ENCODE results near the gene TSPAN12. TPM values are rescaled to one million over a fixed set of nuclear protein-coding genes. Genes with fewer than 3 reads are reported as not detected.

The TSPAN12 gene
- total and polyA plus RNA-seq, 12 donors: 9.4 to 166 (median 80.6) TPM

DNA sequence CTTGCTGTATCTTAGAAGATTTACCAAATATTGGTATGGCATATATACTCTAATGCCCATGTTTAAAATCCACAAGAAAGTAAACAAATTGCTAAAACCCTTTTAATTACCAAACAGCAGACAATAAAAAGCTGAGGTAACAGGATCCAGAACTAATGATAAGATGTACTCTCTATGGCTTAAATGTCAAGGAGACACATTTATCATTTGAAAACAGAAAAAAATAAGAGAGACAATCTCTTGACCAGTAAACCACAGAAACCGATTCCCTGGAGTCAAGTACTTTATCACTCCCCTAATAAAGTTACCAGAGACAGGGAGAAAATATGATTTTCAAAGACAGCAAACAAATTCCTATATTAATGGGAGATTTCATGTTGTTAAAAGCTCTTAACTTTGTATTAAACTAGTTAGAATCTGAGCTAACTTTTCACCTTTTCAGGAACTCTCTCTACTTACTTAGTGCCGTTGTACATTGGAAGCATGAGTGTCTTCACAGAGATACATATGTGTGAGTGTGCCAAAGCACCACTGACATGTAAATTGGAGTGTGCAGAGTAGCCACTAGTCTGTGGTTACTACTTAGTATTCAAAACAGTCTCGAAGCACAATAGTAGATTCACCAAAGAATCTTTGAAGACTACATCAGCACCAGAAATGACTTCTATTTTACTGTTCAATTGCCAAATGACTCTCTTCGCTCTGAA, 44.2 kb downstream of the TSPAN12 start:
- Histone ChIP-seq H3K9me3 (replicated peaks in 1 of 3) (no peaks in the 10 kb centered on the region), H3K27me3 (no peaks in the 10 kb centered on the region), H3K4me3 (no peak overlapping the region), H3K4me1 (replicated peaks in 1 of 2) (peaks cover 18 to 23% of the 10 kb centered on the region in 2 donors), H3K27ac (peak overlapping the region in 2 of 5 donors; percentile 1 to 49), H3K36me3 (replicated peaks in 1 of 2) (no peaks in the 10 kb centered on the region)
- 61 to 64% (median 63%) methylated on average over 4 of the region's 4 CpGs for WGBS, 4 donors
- TF ChIP-seq, protein P1, sequence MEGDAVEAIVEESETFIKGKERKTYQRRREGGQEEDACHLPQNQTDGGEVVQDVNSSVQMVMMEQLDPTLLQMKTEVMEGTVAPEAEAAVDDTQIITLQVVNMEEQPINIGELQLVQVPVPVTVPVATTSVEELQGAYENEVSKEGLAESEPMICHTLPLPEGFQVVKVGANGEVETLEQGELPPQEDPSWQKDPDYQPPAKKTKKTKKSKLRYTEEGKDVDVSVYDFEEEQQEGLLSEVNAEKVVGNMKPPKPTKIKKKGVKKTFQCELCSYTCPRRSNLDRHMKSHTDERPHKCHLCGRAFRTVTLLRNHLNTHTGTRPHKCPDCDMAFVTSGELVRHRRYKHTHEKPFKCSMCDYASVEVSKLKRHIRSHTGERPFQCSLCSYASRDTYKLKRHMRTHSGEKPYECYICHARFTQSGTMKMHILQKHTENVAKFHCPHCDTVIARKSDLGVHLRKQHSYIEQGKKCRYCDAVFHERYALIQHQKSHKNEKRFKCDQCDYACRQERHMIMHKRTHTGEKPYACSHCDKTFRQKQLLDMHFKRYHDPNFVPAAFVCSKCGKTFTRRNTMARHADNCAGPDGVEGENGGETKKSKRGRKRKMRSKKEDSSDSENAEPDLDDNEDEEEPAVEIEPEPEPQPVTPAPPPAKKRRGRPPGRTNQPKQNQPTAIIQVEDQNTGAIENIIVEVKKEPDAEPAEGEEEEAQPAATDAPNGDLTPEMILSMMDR (IDR thresholded peaks at IDR 0.05): no peak
- TF ChIP-seq POLR2A (IDR thresholded peaks at IDR 0.05): no peak
- intact Hi-C loops (cut with DNase I): no loop called here
- DNase-seq: no peak

DNA sequence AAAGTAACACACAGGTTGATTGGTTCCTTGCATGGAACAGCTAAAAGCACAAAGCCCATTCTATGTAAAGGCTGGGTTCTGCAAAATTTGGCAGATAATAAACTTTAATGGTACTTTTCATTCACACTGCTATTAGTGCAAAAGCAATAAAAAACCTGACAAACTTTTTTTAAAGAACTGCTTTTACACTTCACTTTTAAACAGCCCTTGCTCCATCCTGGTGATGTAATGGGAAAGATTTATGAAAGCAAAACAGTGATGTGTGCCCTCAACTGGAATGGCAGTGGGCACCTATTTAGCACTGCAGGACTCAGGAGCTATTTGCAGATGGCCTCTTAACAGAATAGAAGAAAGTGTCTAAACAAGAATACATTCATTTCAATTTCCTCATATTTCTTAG, 44.9 kb downstream of the TSPAN12 start:
- Histone ChIP-seq H3K36me3 (replicated peaks in 1 of 2) (no peaks in the 10 kb centered on the region), H3K9me3 (replicated peaks in 1 of 3) (no peaks in the 10 kb centered on the region), H3K4me1 (replicated peaks in 1 of 2) (peaks cover 18 to 23% of the 10 kb centered on the region in 2 donors), H3K27me3 (no peaks in the 10 kb centered on the region), H3K27ac (peak overlapping the region in 2 of 5 donors; percentile 1 to 18), H3K4me3 (no peak overlapping the region)
- TF ChIP-seq, protein P1 (IDR thresholded peaks at IDR 0.05): no peak
- no peak for TF ChIP-seq POLR2A (IDR thresholded peaks at IDR 0.05)
- DNase-seq: no peak
- intact Hi-C loops (cut with DNase I): no loop called here

DNA sequence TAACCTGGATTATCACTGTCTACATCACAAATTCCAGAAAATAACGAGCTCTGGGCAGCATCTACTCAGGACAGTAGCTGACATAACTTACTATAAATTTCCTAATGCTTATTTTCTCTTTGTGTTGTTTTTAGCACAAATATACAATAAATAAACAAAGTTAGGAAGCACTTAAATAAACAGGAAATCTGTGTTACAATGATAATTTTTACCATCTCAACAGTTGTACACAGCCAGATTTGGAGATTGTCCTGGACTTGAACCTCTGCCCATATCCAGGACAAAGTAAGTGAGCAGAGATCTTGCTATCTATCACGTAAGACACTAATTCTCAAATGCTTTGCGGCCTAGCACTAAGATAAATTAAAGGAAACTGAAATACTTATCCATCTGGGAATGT, 48.7 kb downstream of the TSPAN12 start:
- TF ChIP-seq POLR2A (IDR thresholded peaks at IDR 0.05): no peak
- TF ChIP-seq, protein P1 (IDR thresholded peaks at IDR 0.05): no peak
- Histone ChIP-seq H3K4me1 (replicated peaks in 1 of 2) (peaks cover 18 to 23% of the 10 kb centered on the region in 2 donors), H3K27me3 (no peaks in the 10 kb centered on the region), H3K36me3 (replicated peaks in 1 of 2) (no peaks in the 10 kb centered on the region), H3K9me3 (replicated peaks in 1 of 3) (no peaks in the 10 kb centered on the region), H3K4me3 (no peak overlapping the region), H3K27ac (no peak overlapping the region)
- no peak for DNase-seq
- WGBS, 4 donors: 66 to 76% (median 73%) methylated on average over 3 of the region's 3 CpGs
- intact Hi-C loops (cut with DNase I): loop anchor here in 1 of 2 donors (5.0 kb wide), 1 partner anchor 48 kb away; the partner anchor contains the start of gene TSPAN12

DNA sequence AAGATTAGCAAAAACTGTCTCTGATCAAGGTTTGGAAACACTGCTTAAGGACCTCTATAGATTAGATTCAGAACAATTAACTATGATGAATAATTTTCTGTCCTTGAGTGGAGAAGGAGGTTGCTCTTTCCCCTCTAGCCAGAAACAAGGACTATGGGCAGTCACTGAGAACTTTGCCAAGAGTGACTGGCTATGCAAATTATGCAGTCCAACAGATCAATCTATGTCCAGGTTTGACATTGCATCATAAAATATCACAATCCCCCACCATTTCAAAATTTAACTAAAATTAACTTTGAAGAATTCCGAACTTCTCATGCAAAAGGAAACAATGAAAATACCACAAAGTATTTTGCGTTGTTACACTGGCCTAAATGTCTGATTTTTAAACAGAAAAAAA, 50.6 kb downstream of the TSPAN12 start:
- no peak for TF ChIP-seq POLR2A (IDR thresholded peaks at IDR 0.05)
- Histone ChIP-seq H3K27ac (no peak overlapping the region), H3K4me3 (no peak overlapping the region), H3K4me1 (replicated peaks in 1 of 2) (peaks cover 12 to 18% of the 10 kb centered on the region in 2 donors), H3K9me3 (replicated peaks in 1 of 3) (no peaks in the 10 kb centered on the region), H3K36me3 (replicated peaks in 1 of 2) (no peaks in the 10 kb centered on the region), H3K27me3 (no peaks in the 10 kb centered on the region)
- 64 to 79% (median 72%) methylated on average over 2 of the region's 2 CpGs for WGBS, 4 donors
- peak in 1 of 7 donors; percentile 15 for DNase-seq
- intact Hi-C loops (cut with DNase I): loop anchor here in 1 of 2 donors (5.0 kb wide), 1 partner anchor 50 kb away; the partner anchor contains the start of gene TSPAN12

DNA sequence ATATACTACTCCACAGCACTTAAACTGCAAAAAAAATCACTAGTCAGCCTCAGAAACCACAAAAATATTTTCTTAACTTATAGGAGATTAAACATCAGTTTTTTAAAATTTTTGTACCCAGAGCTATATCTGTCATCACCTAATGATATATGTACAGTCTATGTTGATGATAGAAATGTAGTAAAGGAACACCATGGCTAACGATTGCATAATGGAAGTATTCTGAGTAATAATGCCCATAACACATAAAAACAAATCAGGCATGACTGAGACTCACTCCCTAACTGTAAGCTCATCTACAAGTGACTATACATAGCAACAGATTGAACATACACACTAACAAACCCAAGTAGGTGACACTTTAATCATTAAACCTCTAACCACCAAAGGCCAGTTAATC, 51.3 kb downstream of the TSPAN12 start:
- Histone ChIP-seq H3K36me3 (replicated peaks in 1 of 2) (no peaks in the 10 kb centered on the region), H3K4me1 (replicated peaks in 1 of 2) (peaks cover 5 to 14% of the 10 kb centered on the region in 2 donors), H3K4me3 (no peak overlapping the region), H3K27ac (no peak overlapping the region), H3K27me3 (no peaks in the 10 kb centered on the region), H3K9me3 (replicated peaks in 1 of 3) (no peaks in the 10 kb centered on the region)
- DNase-seq: no peak
- intact Hi-C loops (cut with DNase I): loop anchor here in 1 of 2 donors (5.0 kb wide), 1 partner anchor 51 kb away; the partner anchor contains the start of gene TSPAN12
- TF ChIP-seq, protein P1 (IDR thresholded peaks at IDR 0.05): no peak
- no peak for TF ChIP-seq POLR2A (IDR thresholded peaks at IDR 0.05)
- WGBS, 4 donors: 54 to 68% (median 59%) methylated on average over 1 of the region's 1 CpG

Data from adrenal gland (tissue), 12 donors.